ENCODE measurements around the gene SAMHD1. TPM values are rescaled to one million over a fixed set of nuclear protein-coding genes. Genes with fewer than 3 reads are reported as not detected.

Gene SAMHD1
- total and polyA plus RNA-seq, 2 of the 8 experiments (the other 6 are each of a cell fraction or from before 2014, with no cell fraction given): 22.0 to 37.1 TPM

DNA sequence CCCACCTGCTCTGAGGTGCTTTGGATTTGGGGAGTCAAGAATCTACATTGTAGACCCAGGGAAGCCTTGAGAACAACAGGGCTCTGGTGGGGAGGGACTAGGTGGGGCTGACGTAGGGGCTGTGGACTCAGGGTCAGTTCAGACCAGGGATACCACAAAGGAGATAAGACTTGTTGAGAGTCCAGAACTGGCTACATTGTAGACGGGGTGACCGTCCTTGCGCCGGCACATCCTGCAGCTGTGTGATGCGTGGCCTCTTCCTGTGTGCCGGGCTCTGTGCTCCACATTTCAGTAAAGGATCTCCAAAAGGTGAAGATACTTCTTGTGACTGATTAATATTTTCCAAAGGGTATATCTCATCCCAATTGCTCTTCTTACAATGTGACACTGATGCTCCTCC, 85.3 kb downstream of the SAMHD1 start (continued):
- TF ChIP-seq, protein P1, sequence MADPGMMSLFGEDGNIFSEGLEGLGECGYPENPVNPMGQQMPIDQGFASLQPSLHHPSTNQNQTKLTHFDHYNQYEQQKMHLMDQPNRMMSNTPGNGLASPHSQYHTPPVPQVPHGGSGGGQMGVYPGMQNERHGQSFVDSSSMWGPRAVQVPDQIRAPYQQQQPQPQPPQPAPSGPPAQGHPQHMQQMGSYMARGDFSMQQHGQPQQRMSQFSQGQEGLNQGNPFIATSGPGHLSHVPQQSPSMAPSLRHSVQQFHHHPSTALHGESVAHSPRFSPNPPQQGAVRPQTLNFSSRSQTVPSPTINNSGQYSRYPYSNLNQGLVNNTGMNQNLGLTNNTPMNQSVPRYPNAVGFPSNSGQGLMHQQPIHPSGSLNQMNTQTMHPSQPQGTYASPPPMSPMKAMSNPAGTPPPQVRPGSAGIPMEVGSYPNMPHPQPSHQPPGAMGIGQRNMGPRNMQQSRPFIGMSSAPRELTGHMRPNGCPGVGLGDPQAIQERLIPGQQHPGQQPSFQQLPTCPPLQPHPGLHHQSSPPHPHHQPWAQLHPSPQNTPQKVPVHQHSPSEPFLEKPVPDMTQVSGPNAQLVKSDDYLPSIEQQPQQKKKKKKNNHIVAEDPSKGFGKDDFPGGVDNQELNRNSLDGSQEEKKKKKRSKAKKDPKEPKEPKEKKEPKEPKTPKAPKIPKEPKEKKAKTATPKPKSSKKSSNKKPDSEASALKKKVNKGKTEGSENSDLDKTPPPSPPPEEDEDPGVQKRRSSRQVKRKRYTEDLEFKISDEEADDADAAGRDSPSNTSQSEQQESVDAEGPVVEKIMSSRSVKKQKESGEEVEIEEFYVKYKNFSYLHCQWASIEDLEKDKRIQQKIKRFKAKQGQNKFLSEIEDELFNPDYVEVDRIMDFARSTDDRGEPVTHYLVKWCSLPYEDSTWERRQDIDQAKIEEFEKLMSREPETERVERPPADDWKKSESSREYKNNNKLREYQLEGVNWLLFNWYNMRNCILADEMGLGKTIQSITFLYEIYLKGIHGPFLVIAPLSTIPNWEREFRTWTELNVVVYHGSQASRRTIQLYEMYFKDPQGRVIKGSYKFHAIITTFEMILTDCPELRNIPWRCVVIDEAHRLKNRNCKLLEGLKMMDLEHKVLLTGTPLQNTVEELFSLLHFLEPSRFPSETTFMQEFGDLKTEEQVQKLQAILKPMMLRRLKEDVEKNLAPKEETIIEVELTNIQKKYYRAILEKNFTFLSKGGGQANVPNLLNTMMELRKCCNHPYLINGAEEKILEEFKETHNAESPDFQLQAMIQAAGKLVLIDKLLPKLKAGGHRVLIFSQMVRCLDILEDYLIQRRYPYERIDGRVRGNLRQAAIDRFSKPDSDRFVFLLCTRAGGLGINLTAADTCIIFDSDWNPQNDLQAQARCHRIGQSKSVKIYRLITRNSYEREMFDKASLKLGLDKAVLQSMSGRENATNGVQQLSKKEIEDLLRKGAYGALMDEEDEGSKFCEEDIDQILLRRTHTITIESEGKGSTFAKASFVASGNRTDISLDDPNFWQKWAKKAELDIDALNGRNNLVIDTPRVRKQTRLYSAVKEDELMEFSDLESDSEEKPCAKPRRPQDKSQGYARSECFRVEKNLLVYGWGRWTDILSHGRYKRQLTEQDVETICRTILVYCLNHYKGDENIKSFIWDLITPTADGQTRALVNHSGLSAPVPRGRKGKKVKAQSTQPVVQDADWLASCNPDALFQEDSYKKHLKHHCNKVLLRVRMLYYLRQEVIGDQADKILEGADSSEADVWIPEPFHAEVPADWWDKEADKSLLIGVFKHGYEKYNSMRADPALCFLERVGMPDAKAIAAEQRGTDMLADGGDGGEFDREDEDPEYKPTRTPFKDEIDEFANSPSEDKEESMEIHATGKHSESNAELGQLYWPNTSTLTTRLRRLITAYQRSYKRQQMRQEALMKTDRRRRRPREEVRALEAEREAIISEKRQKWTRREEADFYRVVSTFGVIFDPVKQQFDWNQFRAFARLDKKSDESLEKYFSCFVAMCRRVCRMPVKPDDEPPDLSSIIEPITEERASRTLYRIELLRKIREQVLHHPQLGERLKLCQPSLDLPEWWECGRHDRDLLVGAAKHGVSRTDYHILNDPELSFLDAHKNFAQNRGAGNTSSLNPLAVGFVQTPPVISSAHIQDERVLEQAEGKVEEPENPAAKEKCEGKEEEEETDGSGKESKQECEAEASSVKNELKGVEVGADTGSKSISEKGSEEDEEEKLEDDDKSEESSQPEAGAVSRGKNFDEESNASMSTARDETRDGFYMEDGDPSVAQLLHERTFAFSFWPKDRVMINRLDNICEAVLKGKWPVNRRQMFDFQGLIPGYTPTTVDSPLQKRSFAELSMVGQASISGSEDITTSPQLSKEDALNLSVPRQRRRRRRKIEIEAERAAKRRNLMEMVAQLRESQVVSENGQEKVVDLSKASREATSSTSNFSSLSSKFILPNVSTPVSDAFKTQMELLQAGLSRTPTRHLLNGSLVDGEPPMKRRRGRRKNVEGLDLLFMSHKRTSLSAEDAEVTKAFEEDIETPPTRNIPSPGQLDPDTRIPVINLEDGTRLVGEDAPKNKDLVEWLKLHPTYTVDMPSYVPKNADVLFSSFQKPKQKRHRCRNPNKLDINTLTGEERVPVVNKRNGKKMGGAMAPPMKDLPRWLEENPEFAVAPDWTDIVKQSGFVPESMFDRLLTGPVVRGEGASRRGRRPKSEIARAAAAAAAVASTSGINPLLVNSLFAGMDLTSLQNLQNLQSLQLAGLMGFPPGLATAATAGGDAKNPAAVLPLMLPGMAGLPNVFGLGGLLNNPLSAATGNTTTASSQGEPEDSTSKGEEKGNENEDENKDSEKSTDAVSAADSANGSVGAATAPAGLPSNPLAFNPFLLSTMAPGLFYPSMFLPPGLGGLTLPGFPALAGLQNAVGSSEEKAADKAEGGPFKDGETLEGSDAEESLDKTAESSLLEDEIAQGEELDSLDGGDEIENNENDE (IDR thresholded peaks at IDR 0.05; ENCODE audit: insufficient replicate concordance, low read length): no peak
- no peak for TF ChIP-seq TEAD4 (IDR thresholded peaks at IDR 0.05; ENCODE audit: low read depth, low read length)
- TF ChIP-seq CREB1 (IDR thresholded peaks at IDR 0.05): no peak
- no peak for TF ChIP-seq GABPA (IDR thresholded peaks at IDR 0.05; ENCODE audit: borderline replicate concordance, insufficient read depth, low read length)
- no peak for TF ChIP-seq RNF2 (IDR thresholded peaks at IDR 0.05; ENCODE audit: borderline replicate concordance, low read depth, low read length, missing control alignments, poor library complexity, severe bottlenecking)
- TF ChIP-seq MAFK (IDR thresholded peaks at IDR 0.05; ENCODE audit: low read depth, low read length): no peak
- no peak for TF ChIP-seq BCL11A (IDR thresholded peaks at IDR 0.05; ENCODE audit: low read depth in 2 of 2, low read length in 2 of 2)
- TF ChIP-seq SIN3A (conservative IDR thresholded peaks at IDR 0.05 in 1 of 2, IDR thresholded peaks at IDR 0.05 in 1 of 2; ENCODE audit: low read depth in 1 of 2, low read length in 2 of 2): no peak
- TF ChIP-seq SRF (IDR thresholded peaks at IDR 0.05; ENCODE audit: low read depth, low read length): no peak
